ENCODE data around the gene INPP1. TPM values are rescaled to one million over a fixed set of nuclear protein-coding genes. Genes with fewer than 3 reads are reported as not detected.

Gene INPP1
- polyA plus RNA-seq, 1 of the 3 experiments (the other 2 are of a cell fraction) = 6.4 TPM

DNA sequence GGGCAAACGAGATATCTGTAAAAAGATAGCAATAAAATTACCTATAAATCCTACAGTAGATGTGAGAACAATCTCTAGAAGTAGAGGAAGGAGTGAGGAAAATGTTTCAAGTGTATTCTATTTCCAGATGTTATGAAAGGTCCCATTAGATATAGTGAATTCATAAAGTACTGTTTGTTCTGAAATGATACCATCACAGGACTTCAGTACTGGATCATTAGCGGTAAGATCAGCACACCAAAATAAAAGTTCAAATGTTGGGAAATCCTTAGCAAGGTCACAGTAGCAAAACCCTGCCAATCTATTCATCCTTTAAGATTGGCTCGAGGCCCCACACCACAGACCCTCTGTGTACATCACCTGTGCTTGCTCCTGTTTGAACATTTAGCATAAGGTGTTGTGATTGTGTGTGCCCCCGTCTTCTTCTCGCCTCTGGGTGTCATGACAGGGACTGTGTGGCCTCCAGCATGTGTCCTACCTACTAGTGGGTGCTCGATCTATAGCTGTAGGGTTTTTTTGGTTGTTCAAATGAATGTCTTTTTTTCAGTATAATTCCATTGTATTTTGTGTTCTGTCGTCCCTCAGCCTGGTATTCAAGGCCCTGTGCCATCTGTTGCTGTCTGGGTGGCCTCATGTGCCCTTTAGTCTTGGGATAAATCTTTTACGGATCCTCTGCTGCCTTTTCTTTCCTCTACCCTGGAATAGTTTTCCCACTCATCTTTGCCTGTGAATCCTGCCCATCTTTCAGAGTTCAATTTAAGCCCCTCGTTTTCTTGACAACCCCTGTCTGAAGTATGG, 73.9 kb downstream of the INPP1 start:
- Histone ChIP-seq H3K4me3 (ENCODE audit: low read depth in 2 of 2, low read length in 1 of 2) (no peak overlapping the region), H3K4me2 (no peak overlapping the region), H2AFZ (ENCODE audit: low read depth) (no peak overlapping the region), H3K9ac (no peak overlapping the region), H3K27me3 (ENCODE audit: insufficient read depth) (no peaks in the 10 kb centered on the region), H3K27ac (ENCODE audit: low read depth in 2 of 2, low read length in 1 of 2) (no peak overlapping the region), H3K4me1 (ENCODE audit: control insufficient read depth in 1 of 2, insufficient read depth in 2 of 2, low read depth in 1 of 2, low read length in 1 of 2) (peaks cover 8 to 9% of the 10 kb centered on the region in 2 experiments; a peak in 3 of 4 replicates), H3K36me3 (replicated peaks in 1 of 2; ENCODE audit: control insufficient read depth in 1 of 2, insufficient read depth in 2 of 2, low read length in 1 of 2) (no peaks in the 10 kb centered on the region), H3K9me3 (no peaks in the 10 kb centered on the region), H4K20me1 (ENCODE audit: insufficient read depth) (no peaks in the 10 kb centered on the region), H3K79me2 (ENCODE audit: insufficient read depth) (no peaks in the 10 kb centered on the region), H3F3A (replicated peaks; ENCODE audit: insufficient read depth) (no peaks in the 10 kb centered on the region), H3K9me2 (no peaks in the 10 kb centered on the region)
- TF ChIP-seq CHD2 (IDR thresholded peaks at IDR 0.05; ENCODE audit: low read length, partially characterized antibody) (no peak), NFIC (IDR thresholded peaks at IDR 0.05; ENCODE audit: borderline replicate concordance) (no peak), ELF1 (IDR thresholded peaks at IDR 0.05) (no peak), RAD21 (IDR thresholded peaks at IDR 0.05; ENCODE audit: low read length) (no peak), TEAD4 (IDR thresholded peaks at IDR 0.05; ENCODE audit: borderline replicate concordance, insufficient read depth) (no peak), RXRA (IDR thresholded peaks at IDR 0.05; ENCODE audit: borderline replicate concordance, low read depth) (no peak), TAF1 (IDR thresholded peaks at IDR 0.05; ENCODE audit: borderline replicate concordance, low read depth, low read length) (no peak), GATA2 (CRISPR knock-in tag; IDR thresholded peaks at IDR 0.05) (no peak), JUND (IDR thresholded peaks at IDR 0.05) (no peak), FOXM1 (IDR thresholded peaks at IDR 0.05; ENCODE audit: low read depth) (no peak)
- TF ChIP-seq, protein P1, sequence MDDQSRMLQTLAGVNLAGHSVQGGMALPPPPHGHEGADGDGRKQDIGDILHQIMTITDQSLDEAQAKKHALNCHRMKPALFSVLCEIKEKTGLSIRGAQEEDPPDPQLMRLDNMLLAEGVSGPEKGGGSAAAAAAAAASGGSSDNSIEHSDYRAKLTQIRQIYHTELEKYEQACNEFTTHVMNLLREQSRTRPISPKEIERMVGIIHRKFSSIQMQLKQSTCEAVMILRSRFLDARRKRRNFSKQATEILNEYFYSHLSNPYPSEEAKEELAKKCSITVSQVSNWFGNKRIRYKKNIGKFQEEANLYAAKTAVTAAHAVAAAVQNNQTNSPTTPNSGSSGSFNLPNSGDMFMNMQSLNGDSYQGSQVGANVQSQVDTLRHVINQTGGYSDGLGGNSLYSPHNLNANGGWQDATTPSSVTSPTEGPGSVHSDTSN (IDR thresholded peaks at IDR 0.05) = no peak
- TF ChIP-seq, protein P2, sequence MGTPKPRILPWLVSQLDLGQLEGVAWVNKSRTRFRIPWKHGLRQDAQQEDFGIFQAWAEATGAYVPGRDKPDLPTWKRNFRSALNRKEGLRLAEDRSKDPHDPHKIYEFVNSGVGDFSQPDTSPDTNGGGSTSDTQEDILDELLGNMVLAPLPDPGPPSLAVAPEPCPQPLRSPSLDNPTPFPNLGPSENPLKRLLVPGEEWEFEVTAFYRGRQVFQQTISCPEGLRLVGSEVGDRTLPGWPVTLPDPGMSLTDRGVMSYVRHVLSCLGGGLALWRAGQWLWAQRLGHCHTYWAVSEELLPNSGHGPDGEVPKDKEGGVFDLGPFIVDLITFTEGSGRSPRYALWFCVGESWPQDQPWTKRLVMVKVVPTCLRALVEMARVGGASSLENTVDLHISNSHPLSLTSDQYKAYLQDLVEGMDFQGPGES (IDR thresholded peaks at IDR 0.05; ENCODE audit: low read depth, low read length) = no peak
- TF ChIP-seq, protein P3, sequence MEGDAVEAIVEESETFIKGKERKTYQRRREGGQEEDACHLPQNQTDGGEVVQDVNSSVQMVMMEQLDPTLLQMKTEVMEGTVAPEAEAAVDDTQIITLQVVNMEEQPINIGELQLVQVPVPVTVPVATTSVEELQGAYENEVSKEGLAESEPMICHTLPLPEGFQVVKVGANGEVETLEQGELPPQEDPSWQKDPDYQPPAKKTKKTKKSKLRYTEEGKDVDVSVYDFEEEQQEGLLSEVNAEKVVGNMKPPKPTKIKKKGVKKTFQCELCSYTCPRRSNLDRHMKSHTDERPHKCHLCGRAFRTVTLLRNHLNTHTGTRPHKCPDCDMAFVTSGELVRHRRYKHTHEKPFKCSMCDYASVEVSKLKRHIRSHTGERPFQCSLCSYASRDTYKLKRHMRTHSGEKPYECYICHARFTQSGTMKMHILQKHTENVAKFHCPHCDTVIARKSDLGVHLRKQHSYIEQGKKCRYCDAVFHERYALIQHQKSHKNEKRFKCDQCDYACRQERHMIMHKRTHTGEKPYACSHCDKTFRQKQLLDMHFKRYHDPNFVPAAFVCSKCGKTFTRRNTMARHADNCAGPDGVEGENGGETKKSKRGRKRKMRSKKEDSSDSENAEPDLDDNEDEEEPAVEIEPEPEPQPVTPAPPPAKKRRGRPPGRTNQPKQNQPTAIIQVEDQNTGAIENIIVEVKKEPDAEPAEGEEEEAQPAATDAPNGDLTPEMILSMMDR (IDR thresholded peaks at IDR 0.05) = no peak
- TF ChIP-seq, protein P4, sequence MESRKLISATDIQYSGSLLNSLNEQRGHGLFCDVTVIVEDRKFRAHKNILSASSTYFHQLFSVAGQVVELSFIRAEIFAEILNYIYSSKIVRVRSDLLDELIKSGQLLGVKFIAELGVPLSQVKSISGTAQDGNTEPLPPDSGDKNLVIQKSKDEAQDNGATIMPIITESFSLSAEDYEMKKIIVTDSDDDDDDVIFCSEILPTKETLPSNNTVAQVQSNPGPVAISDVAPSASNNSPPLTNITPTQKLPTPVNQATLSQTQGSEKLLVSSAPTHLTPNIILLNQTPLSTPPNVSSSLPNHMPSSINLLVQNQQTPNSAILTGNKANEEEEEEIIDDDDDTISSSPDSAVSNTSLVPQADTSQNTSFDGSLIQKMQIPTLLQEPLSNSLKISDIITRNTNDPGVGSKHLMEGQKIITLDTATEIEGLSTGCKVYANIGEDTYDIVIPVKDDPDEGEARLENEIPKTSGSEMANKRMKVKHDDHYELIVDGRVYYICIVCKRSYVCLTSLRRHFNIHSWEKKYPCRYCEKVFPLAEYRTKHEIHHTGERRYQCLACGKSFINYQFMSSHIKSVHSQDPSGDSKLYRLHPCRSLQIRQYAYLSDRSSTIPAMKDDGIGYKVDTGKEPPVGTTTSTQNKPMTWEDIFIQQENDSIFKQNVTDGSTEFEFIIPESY (IDR thresholded peaks at IDR 0.05; ENCODE audit: borderline replicate concordance, low read depth) = no peak
- no peak for DNase-seq
- CTCF ChIA-PET = interaction anchor here (0.7 to 1.9 kb wide), 4 partner anchors 10 to 245 kb away, joined by 3 to 4 read pairs (median 3); no protein-coding TSS in a partner anchor
- POLR2A ChIA-PET = no interaction called here
- WGBS (ENCODE audit: low lambda C conversion rate) = 87% methylated on average over 9 of the region's 9 CpGs
